ENCODE results near the gene PAPPA2.

DNA sequence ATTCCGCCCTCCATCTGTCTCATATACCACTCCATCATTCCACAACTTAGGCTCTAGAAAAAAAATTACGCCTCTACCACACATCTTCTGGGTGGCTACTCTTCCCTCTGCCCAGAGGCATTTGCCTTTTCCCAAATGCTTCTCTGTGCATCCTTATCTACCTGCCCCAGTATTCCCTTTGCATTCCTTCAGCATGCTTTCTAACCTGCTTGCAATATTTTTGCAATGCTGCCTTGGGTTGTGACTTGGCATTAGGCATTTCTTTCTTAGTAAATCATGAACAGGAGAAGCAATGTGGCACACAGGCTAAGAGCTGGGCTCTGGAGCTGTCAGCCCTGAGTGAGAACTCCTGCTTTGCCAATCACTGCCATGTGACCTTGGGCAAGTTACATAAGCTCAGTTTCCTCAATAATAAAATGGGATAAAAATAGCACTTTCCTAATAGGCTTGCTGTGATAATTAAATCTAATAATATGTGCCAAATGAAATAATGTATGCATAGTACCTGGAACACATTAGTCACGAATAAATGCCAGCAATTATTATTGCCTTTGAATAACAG is 425.6 kb downstream of the PAPPA2 start:
- no peak for TF ChIP-seq POLR2A (IDR thresholded peaks at IDR 0.05; ENCODE audit: low read length)
- no peak for TF ChIP-seq GATA1 (IDR thresholded peaks at IDR 0.05; ENCODE audit: low read depth, low read length)
